ENCODE data around the gene RHEBL1.

The RHEBL1 gene

GRCh38 chr12:49017891-49018260, 51.9 kb downstream of the RHEBL1 start:
- DNase-seq = peak; percentile 39

DNA sequence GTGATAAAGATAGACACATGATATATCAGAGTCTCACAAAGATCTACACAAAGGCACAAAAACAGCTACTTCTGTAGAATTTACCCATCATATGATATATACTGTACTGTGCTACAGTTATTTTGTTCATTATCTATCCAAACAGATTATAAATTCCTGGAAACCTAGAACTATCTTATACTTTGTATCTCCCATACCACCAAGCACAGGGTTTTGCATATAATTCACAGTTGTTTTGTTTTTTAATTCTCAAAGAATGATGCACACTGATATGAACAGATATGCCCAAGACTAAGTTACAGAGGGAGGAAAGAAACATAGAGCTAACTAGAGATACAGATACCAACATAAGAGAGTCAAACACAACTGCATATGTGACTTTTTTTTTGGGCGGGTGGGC, 54.6 kb downstream of the RHEBL1 start:
- no peak for DNase-seq

All from CD4-positive, alpha-beta T cell treated with Interleukin-21 for 1 hour (primary cell).